HG02759 (cell line): ENCODE data around the gene DNAJB8.

ENCODE experiments used
- ATAC-seq: cut with Tn5 transposase; IDR thresholded peaks from one replicate; pipeline ENCODE4 v1.9.1; 2021; ENCODE audit warnings: mild to moderate bottlenecking, moderate library complexity; ENCODE audit not compliant: unreplicated experiment

Gene DNAJB8

GRCh38 chr3:128468791-128469527 is 2.3 kb upstream of the DNAJB8 start:
- no peak for ATAC-seq

DNA sequence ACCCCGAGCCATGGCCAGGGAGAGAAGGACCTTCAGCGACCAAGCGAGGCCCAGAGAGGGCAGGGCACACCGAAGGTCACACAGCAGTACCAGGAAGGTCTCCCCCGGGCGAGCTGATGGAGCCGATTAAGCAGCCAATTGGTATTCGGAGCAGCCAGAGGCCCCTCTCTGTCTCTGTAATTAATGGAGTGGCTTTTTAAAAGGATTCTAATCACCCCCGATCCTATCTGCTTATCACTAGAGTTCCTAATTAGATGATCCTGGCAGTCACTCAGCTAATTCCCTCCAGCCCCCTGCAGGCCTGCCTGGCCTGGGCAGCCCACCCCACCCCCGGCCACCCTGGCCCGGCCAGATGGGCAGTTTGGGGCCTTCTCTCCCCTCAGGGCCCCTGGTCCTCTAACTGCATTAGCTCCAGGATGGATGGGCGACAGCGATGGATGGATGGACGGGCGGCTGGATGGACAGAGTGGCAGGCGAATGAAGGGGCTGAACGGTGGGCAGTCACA is 1.6 kb upstream of the DNAJB8 start:
- ATAC-seq: no peak

DNA sequence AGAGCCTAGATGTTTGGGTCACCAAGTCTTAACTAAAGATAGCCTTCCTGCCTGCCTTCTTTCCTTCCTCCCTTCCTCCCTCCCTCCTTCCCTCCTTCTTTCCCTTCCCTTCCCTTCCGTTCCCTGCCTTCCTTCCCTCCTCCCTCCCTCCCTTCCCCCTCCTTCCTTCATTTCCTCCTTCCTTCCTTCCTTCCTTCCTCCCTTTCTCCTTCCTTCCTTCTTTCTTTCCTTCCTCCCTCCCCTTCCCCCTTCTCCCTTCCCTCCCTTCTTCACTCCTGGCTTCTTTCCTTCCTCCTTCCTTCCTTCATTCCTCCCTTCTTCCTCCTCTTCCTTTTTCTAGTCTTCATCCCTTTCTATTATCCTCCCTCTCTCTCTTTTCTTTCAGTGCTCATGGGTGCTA is 2.0 kb downstream of the DNAJB8 start:
- no peak for ATAC-seq

- ATAC-seq: no peak
Measured at GRCh38 chr3:128464188-128464587, 2.5 kb downstream of the DNAJB8 start.

- ATAC-seq: no peak
Measured at GRCh38 chr3:128463771-128464170, 2.9 kb downstream of the DNAJB8 start.

- ATAC-seq: no peak
Measured at GRCh38 chr3:128463354-128463753, 3.3 kb downstream of the DNAJB8 start.

DNA sequence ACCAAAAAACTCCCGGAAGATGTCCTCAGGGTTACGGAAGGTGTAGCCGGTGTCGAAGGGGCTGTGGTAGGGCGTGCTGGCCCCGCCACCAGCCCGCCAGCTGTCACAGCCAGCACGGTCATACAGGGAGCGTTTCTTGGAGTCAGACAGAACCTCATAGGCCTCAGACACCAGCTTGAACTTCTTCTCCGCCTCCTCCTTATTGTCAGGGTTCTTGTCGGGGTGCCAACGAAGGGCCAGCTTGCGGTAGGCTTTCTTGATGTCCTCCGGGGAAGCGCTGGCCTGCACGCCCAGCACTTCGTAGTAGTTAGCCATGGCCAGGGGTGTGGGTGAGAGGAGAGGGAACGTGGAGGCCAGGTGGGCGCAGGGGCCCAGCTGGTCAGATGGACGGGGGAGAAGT is 3.8 kb downstream of the DNAJB8 start:
- ATAC-seq: no peak

DNA sequence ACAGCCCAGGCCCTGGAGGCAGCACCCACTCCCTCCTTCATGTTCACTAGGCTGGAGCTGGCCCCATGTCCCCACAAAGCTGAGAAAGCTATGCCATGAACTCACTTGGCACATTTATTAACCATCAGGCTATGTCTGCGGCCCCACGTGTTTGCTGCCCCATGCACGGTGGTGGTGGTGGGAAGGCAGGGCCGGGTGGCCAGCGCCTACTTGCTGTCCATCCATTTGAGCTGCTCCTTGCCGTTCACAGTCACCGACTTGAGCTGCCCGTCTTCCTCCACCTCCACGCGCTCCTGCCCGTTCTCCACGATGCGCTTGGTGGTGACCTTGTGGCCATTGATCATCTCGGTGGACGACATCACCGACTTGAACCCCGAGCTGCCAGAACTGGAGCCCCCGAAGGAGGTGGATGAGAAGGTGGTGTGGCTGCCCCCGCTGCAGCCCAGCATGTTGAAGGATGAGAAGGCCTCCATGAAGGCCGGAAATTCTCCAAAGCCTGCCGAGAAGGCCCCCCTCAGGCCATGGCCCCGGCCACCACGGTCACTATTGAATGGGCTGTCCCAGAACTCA is 4.3 kb downstream of the DNAJB8 start:
- ATAC-seq: no peak

DNA sequence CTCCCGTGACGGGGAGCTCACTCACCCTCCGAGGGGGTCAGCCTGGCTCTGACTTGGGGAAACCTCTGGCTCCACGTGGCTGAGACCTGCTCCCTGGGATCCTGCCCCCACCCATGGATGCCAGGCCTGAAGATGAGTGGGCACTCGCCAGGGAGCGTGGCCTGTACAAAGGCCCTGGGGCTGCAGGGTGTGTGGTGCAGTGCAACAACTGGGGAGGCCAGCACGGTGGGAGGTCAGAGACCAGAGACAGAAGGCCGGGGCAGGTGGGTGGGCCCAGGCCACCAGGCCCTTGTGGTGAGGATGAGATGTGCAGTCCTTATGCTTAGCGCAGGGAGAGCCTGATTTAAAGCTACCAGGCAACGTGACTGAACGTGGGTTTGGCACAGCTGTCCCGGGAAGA is 5.0 kb downstream of the DNAJB8 start:
- ATAC-seq: no peak

GRCh38 chr3:128459461-128459820 is 7.2 kb downstream of the DNAJB8 start:
- ATAC-seq: no peak

GRCh38 chr3:128458746-128459460 is 7.8 kb downstream of the DNAJB8 start:
- no peak for ATAC-seq

- ATAC-seq: no peak
Measured at GRCh38 chr3:128457937-128458336, 8.8 kb downstream of the DNAJB8 start.

- no peak for ATAC-seq
Measured at GRCh38 chr3:128456776-128457715, 9.6 kb downstream of the DNAJB8 start.

DNA sequence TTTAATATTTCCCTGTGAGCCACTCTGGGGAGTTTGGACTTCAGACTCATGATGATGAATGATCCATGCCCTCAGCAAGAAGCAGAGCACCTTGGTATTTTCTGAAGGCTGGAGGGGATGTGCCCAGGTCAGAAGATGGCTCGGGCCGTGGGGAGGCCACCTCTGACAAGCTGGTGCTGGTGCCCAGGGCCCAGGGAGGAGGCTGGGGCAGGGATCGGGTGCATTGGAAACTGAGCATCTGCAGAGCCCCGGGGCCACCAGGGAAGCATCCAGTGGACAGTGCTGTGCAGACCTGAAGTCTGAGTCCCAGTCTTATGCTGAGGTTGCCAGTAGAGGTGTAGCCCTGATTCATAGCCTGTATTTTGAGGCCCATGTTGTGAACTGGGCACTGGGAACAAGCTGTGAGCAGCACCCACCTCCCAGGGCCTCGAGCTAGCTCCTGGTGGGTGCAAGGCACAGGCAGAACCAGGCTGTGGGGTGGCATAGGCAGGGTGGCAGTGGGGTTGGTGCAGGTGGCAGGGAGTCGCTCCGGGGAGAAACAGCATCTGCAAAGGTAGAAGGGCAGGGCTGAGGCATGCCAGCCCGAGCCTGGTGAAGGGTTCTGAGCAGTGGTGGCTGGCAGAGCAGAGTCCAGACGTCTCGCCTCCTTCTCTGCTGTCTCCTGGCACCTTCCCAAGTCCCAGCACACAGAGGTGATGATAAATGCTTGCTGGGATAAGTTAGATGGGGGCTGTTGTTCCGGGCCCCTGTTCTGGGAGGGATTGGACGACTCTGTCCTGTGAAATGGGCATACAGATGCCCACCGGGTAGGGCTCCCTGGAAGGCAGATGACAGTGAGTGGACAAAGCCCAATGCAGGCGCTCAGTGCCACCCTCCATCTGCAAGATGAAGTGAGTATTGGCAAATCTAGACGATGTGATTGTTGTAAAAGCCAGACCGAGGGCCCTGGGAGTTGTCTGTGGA is 10.6 kb downstream of the DNAJB8 start:
- no peak for ATAC-seq

DNA sequence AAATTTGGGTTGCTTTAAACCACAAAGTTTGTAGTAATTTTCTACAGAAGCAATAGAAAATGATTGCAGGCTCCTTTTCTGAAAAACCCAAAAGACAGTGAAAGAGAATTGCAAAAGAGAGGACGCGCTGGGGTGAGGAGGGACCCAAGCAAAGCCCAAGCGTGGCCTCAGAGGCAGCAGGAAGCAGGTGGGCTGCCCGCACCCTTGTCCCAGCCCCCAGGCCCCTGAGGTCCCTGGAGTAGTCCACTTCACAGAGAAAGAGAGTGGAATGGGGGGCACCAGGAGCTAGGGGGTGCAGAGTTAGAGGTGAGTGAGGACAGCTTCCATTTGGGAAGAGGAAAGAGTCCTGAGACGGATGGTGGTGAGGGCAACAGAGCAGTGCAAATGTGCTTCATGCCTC is 11.6 kb downstream of the DNAJB8 start:
- no peak for ATAC-seq

- ATAC-seq: no peak
Measured at GRCh38 chr3:128454310-128454618, 12.4 kb downstream of the DNAJB8 start.

DNA sequence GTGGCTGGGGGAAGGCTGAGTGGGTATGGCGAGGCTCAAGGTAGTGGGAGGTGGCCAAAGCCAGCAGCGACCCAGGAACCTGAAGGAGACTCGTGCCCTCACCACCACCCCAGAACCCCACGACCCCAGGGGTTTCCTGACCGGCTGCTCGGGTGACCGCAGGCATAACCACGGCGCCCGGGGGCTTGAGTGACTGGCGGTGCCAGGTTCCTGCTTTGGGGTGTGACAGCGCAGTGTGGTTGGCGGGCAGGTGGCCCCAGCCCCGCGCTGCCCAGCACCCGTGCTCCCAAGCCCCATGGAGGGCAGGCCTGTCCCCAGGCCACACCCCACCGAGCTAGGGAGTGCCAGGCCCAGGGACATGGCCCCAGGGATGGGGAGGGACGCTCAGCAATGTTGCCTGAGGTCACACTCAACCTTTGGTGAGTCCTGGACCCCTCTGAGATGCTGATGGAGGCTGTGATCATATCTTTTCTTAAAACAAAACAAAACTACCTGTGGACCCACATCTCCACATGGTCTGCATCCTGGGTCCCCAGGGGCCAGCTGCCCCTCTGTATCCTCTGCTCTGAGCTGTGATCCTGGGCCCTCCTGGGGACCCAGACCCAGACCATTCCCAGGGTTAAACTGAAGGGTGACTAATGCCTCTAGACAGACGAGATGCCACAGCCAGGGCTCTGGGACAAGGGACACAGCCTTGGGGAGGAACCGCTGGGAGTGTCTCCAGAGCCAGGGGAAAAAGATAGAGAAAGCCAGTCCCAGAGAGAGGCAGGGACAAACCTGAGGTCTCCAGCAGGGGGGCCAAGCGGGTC is 13.0 kb downstream of the DNAJB8 start:
- ATAC-seq: no peak

- ATAC-seq: no peak
Measured at GRCh38 chr3:128452678-128453275, 13.9 kb downstream of the DNAJB8 start.

DNA sequence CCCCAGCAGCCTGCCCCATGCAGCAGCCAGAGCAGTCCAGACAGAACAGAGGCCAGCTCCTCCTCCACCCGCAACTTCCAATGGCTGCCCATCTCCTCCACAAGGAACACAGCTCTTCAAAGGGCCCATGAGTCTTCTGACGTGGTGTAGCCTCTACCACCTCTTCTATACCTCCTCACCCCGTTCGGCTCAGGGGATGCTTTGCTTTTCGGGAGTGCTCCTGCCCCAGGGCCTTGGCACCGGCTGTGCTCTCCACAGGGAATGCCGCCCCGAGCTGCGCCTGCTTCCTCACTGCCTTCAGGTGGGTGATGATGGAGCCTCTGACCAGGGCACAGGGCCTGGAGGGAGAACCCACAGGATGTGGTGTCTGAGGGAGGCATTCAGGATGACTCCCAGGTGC is 14.6 kb downstream of the DNAJB8 start:
- ATAC-seq: no peak
